Transverse colon (tissue), 4 donors: ENCODE measurements around the gene BPIFA1. TPM values are rescaled to one million over a fixed set of nuclear protein-coding genes. Genes with fewer than 3 reads are reported as not detected.

Experiments
- DNase-seq: peaks from one replicate; pipeline ENCODE4 v3.0.0-alpha.2; 2019
- H3K27ac ChIP-seq, 4 donors: fragments of 200-600 bp; sonication (generic); 2 replicates each; pipeline ENCODE4 v1.5.1; 2016 to 2018; ENCODE audit warnings: inconsistent platforms in 4 of 4
- H3K27me3 ChIP-seq: fragments of 200-600 bp; sonication (generic); 2 replicates; pipeline ENCODE4 v1.5.1; 2017; ENCODE audit warnings: inconsistent platforms
- H3K36me3 ChIP-seq, 4 donors: fragments of 200-600 bp; sonication (generic); 2 replicates each; pipeline ENCODE4 v1.5.1; 2017 to 2019; ENCODE audit warnings: inconsistent platforms in 4 of 4
- H3K4me1 ChIP-seq, 4 donors: fragments of 200-600 bp; sonication (generic); 2 replicates each; pipeline ENCODE4 v1.5.1; 2017 to 2020; ENCODE audit warnings: inconsistent platforms in 4 of 4
- H3K4me3 ChIP-seq, 4 donors: fragments of 200-600 bp; sonication (generic); 1 replicate in 1 of 4; 2 replicates in 3 of 4; pipeline versions ENCODE4 v1.5.1 to v1.6.1; 2017 to 2019; ENCODE audit warnings: inconsistent platforms in 4 of 4
- H3K9me3 ChIP-seq, 2 donors: fragments of 200-600 bp; sonication (generic); 2 replicates each; pipeline ENCODE4 v1.5.1; 2017 to 2019; ENCODE audit warnings: inconsistent platforms in 2 of 2
- EP300 ChIP-seq: sonication (generic); formaldehyde crosslinking; IDR thresholded peaks from one replicate; pipeline ENCODE4 v1.6.1; 2017; ENCODE audit warnings: antibody characterized with exemption, low read depth
- POLR2A ChIP-seq: fragments of 450-650 bp; IDR thresholded peaks from one replicate; pipeline ENCODE4 v1.6.1; 2016; ENCODE audit warnings: antibody characterized with exemption, mild to moderate bottlenecking, moderate library complexity
- POLR2AphosphoS5 ChIP-seq, 3 donors: sonication (generic); formaldehyde crosslinking; IDR thresholded peaks; one replicate each; pipeline ENCODE4 v1.6.1; 2016; ENCODE audit warnings: antibody characterized with exemption in 3 of 3
- WGBS, 2 donors: methylation state at CpG; one replicate each; pipeline ENCODE4 v1.1.5; 2018; ENCODE audit warnings: low coverage in 1 of 2; 5-methylcytosine and 5-hydroxymethylcytosine counted together
- in situ Hi-C, 4 donors: fragments of 200-750 bp; cut with MboI; loops; one replicate each; pipeline versions ENCODE4 v1.15.0 to v1.15.1; 2017; ENCODE audit warnings: low sequenced_read_pairs in 3 of 4, low pct_ligation_motif_present in 1 of 4, low pct_unique_long_range_greater_than_20kb in 1 of 4
- intact Hi-C: fragments of 100-400 bp; cut with DNase I; formaldehyde crosslinking; loops from one replicate; pipeline ENCODE4 v1.15.1; 2023; ENCODE audit warnings: low total_unique reads
- total RNA-seq, 4 donors: library from RNA; depleted of rRNA; stranded (reverse); fragments of >200 nt; gene quantifications; one replicate each; pipeline ENCODE4 v1.1.0, GENCODE V29; 2016
- TF ChIP-seq, protein P1 (sequence below), 5 experiments: fragments of 200-600 bp in 3 of 5; fragments of 450-650 bp in 2 of 5; sonication (generic) in 3 of 5; IDR thresholded peaks; 1 replicate in 2 of 5; 2 replicates in 3 of 5; pipeline ENCODE4 v1.5.1; 2016 to 2017; ENCODE audit warnings: antibody characterized with exemption in 5 of 5, inconsistent platforms in 3 of 5, mild to moderate bottlenecking in 2 of 5, moderate library complexity in 1 of 5

The BPIFA1 gene
- total RNA-seq, 4 donors from 2014 or later = not detected

GRCh38 chr20:33246077-33246476, 10.3 kb downstream of the BPIFA1 start:
- 58 to 70% methylated on average over 2 to 3 of the region's 3 CpGs for WGBS, 2 donors
- Histone ChIP-seq H3K27ac (no peak overlapping the region), H3K9me3 (no peaks in the 10 kb centered on the region), H3K4me1 (no peaks in the 10 kb centered on the region), H3K36me3 (no peaks in the 10 kb centered on the region), H3K4me3 (no peak overlapping the region), H3K27me3 (no peaks in the 10 kb centered on the region)
- TF ChIP-seq EP300 (no peak), POLR2A (no peak), POLR2AphosphoS5 (IDR thresholded peaks at IDR 0.05) (no peak)
- TF ChIP-seq, protein P1, sequence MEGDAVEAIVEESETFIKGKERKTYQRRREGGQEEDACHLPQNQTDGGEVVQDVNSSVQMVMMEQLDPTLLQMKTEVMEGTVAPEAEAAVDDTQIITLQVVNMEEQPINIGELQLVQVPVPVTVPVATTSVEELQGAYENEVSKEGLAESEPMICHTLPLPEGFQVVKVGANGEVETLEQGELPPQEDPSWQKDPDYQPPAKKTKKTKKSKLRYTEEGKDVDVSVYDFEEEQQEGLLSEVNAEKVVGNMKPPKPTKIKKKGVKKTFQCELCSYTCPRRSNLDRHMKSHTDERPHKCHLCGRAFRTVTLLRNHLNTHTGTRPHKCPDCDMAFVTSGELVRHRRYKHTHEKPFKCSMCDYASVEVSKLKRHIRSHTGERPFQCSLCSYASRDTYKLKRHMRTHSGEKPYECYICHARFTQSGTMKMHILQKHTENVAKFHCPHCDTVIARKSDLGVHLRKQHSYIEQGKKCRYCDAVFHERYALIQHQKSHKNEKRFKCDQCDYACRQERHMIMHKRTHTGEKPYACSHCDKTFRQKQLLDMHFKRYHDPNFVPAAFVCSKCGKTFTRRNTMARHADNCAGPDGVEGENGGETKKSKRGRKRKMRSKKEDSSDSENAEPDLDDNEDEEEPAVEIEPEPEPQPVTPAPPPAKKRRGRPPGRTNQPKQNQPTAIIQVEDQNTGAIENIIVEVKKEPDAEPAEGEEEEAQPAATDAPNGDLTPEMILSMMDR (IDR thresholded peaks at IDR 0.05) = no peak
- DNase-seq = no peak
- intact Hi-C loops (no loop called here), in situ Hi-C loops (no loop called here)

GRCh38 chr20:33249456-33249855, 13.7 kb downstream of the BPIFA1 start:
- in situ Hi-C loops = no loop called here
- WGBS, 2 donors = 92% methylated on average over 1 of the region's 1 CpG; no CpG with 5 or more reads in 1 of the 2 donors
- Histone ChIP-seq H3K4me3 (no peak overlapping the region), H3K36me3 (no peaks in the 10 kb centered on the region), H3K27ac (no peak overlapping the region), H3K27me3 (no peaks in the 10 kb centered on the region), H3K9me3 (no peaks in the 10 kb centered on the region), H3K4me1 (no peaks in the 10 kb centered on the region)
- intact Hi-C loops = no loop called here
- TF ChIP-seq, protein P1 (IDR thresholded peaks at IDR 0.05) = no peak
- TF ChIP-seq POLR2AphosphoS5 (IDR thresholded peaks at IDR 0.05) (no peak), POLR2A (no peak), EP300 (no peak)
- no peak for DNase-seq

DNA sequence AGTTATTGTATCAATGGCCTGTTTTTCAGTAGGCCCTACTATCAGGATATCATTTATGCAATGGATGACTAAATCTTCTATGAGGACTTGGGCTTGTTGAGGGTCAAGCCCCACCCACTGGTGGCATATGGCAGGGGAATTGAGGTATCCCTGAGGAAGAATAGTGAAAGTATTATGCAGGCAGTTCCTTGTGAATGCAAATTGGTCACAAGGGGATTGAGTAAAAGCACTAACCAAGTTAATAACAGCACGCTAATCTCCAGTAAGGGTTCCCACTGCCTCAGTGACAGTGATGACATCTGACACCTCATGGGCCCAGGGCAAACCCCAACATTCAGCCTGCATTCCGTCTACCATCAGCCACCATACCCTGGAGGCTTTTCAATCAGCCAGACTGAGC, 14.9 kb downstream of the BPIFA1 start:
- no peak for TF ChIP-seq EP300
- no peak for TF ChIP-seq POLR2A
- no peak for TF ChIP-seq POLR2AphosphoS5 (IDR thresholded peaks at IDR 0.05)
- TF ChIP-seq, protein P1 (IDR thresholded peaks at IDR 0.05) = no peak
- 53% methylated on average over 2 of the region's 2 CpGs; no CpG with 5 or more reads in 1 of the 2 donors for WGBS, 2 donors
- Histone ChIP-seq H3K4me1 (no peaks in the 10 kb centered on the region), H3K9me3 (no peaks in the 10 kb centered on the region), H3K27ac (no peak overlapping the region), H3K27me3 (no peaks in the 10 kb centered on the region), H3K36me3 (no peaks in the 10 kb centered on the region), H3K4me3 (no peak overlapping the region)
- in situ Hi-C loops = no loop called here
- DNase-seq = no peak
- intact Hi-C loops = no loop called here

- no peaks in the 10 kb centered on the region for H3K9me3 ChIP-seq
- H3K36me3 ChIP-seq = no peaks in the 10 kb centered on the region
- in situ Hi-C loops = no loop called here
- no peaks in the 10 kb centered on the region for H3K27me3 ChIP-seq
- intact Hi-C loops = no loop called here
- H3K27ac ChIP-seq = no peak overlapping the region
- 43 to 64% methylated on average over 1 to 3 of the region's 3 CpGs for WGBS, 2 donors
- H3K4me3 ChIP-seq = no peak overlapping the region
- no peak for DNase-seq
- TF ChIP-seq POLR2AphosphoS5 (IDR thresholded peaks at IDR 0.05) (no peak), EP300 (no peak), POLR2A (no peak)
- TF ChIP-seq, protein P1 (IDR thresholded peaks at IDR 0.05) = no peak
- no peaks in the 10 kb centered on the region for H3K4me1 ChIP-seq
Measured at GRCh38 chr20:33251496-33251895, 15.7 kb downstream of the BPIFA1 start.
